ENCODE data around the gene PSTPIP1. TPM values are rescaled to one million over a fixed set of nuclear protein-coding genes. Genes with fewer than 3 reads are reported as not detected.

PSTPIP1 gene
- total and polyA plus RNA-seq, 2 experiments from 2014 or later: not detected

- Histone ChIP-seq H3K9me3 (ENCODE audit: low read depth) (no peaks in the 10 kb centered on the region), H3K36me3 (replicated peaks; ENCODE audit: insufficient read depth, low read depth) (no peaks in the 10 kb centered on the region), H4K20me1 (ENCODE audit: insufficient read depth, poor library complexity, severe bottlenecking) (peaks cover 73% of the 10 kb centered on the region), H3K27me3 (no peaks in the 10 kb centered on the region), H3K79me2 (peaks cover 98% of the 10 kb centered on the region), H3K27ac (peak overlapping the region; percentile 20), H3K4me1 (ENCODE audit: insufficient read depth) (peaks cover 60% of the 10 kb centered on the region), H3K4me2 (no peak overlapping the region), H3K4me3 (no peak overlapping the region), H2AFZ (no peak overlapping the region), H3K9me2 (replicated peaks; ENCODE audit: insufficient read depth) (no peaks in the 10 kb centered on the region)
- no peak for DNase-seq (ENCODE audit: low spot score)
- 97% methylated on average over 1 of the region's 1 CpG for WGBS (ENCODE audit: low lambda C conversion rate, missing lambda C conversion rate)
- no peak for TF ChIP-seq CTCF (IDR thresholded peaks at IDR 0.05; ENCODE audit: poor library complexity)
- TF ChIP-seq EZH2 (IDR thresholded peaks at IDR 0.05; ENCODE audit: borderline replicate concordance): no peak
- TF ChIP-seq EZH2phosphoT487 (IDR thresholded peaks at IDR 0.05; ENCODE audit: low read depth, severe bottlenecking, unreplicated experiment): no peak
Measured at GRCh38 chr15:77057072-77057471, 62.1 kb downstream of the PSTPIP1 start.

- Histone ChIP-seq H3K79me2 (peaks cover 98% of the 10 kb centered on the region), H3K36me3 (replicated peaks; ENCODE audit: insufficient read depth, low read depth) (no peaks in the 10 kb centered on the region), H3K4me3 (no peak overlapping the region), H3K9me3 (ENCODE audit: low read depth) (no peaks in the 10 kb centered on the region), H3K4me1 (ENCODE audit: insufficient read depth) (peaks cover 64% of the 10 kb centered on the region), H3K27ac (peak overlapping the region; percentile 20), H3K9me2 (replicated peaks; ENCODE audit: insufficient read depth) (no peaks in the 10 kb centered on the region), H2AFZ (no peak overlapping the region), H4K20me1 (ENCODE audit: insufficient read depth, poor library complexity, severe bottlenecking) (peaks cover 79% of the 10 kb centered on the region), H3K4me2 (no peak overlapping the region), H3K27me3 (no peaks in the 10 kb centered on the region)
- TF ChIP-seq EZH2phosphoT487 (IDR thresholded peaks at IDR 0.05; ENCODE audit: low read depth, severe bottlenecking, unreplicated experiment): no peak
- no peak for TF ChIP-seq EZH2 (IDR thresholded peaks at IDR 0.05; ENCODE audit: borderline replicate concordance)
- no peak for TF ChIP-seq CTCF (IDR thresholded peaks at IDR 0.05; ENCODE audit: poor library complexity)
- DNase-seq (ENCODE audit: low spot score): no peak
- 82% methylated on average over 4 of the region's 4 CpGs for WGBS (ENCODE audit: low lambda C conversion rate, missing lambda C conversion rate)
Measured at GRCh38 chr15:77057685-77058084, 62.8 kb downstream of the PSTPIP1 start.

GRCh38 chr15:77058468-77058867, 63.5 kb downstream of the PSTPIP1 start:
- no peak overlapping the region for H2AFZ ChIP-seq
- DNase-seq (ENCODE audit: low spot score): no peak
- H3K36me3 ChIP-seq (replicated peaks; ENCODE audit: insufficient read depth, low read depth): no peaks in the 10 kb centered on the region
- H3K27ac ChIP-seq: peak overlapping the region; percentile 20
- H3K4me2 ChIP-seq: no peak overlapping the region
- 95% methylated on average over 4 of the region's 4 CpGs for WGBS (ENCODE audit: low lambda C conversion rate, missing lambda C conversion rate)
- H4K20me1 ChIP-seq (ENCODE audit: insufficient read depth, poor library complexity, severe bottlenecking): peaks cover 83% of the 10 kb centered on the region
- H3K9me2 ChIP-seq (replicated peaks; ENCODE audit: insufficient read depth): no peaks in the 10 kb centered on the region
- H3K27me3 ChIP-seq: no peaks in the 10 kb centered on the region
- no peaks in the 10 kb centered on the region for H3K9me3 ChIP-seq (ENCODE audit: low read depth)
- H3K4me1 ChIP-seq (ENCODE audit: insufficient read depth): peaks cover 66% of the 10 kb centered on the region
- peaks cover 100% of the 10 kb centered on the region for H3K79me2 ChIP-seq
- TF ChIP-seq EZH2phosphoT487 (IDR thresholded peaks at IDR 0.05; ENCODE audit: low read depth, severe bottlenecking, unreplicated experiment) (no peak), EZH2 (IDR thresholded peaks at IDR 0.05; ENCODE audit: borderline replicate concordance) (no peak), CTCF (IDR thresholded peaks at IDR 0.05; ENCODE audit: poor library complexity) (no peak)
- H3K4me3 ChIP-seq: no peak overlapping the region
